ENCODE results near the gene FGD6. TPM values are rescaled to one million over a fixed set of nuclear protein-coding genes. Genes with fewer than 3 reads are reported as not detected.
A peak's percentile ranks its signal among the peaks of the same experiment; 100 is the strongest.

The FGD6 gene
- polyA plus RNA-seq, 1 donor (not counting 4 experiments of a cell fraction or from before 2014, with no cell fraction given), result 54.2 TPM

GRCh38 chr12:95116341-95116740 is 100.9 kb downstream of the FGD6 start:
- peak overlapping the region; percentile 99 for H3K27ac ChIP-seq (ENCODE audit: control insufficient read depth, insufficient read depth, low read length)
- no peaks in the 10 kb centered on the region for H3K27me3 ChIP-seq (ENCODE audit: control insufficient read depth, extremely low read depth, insufficient read depth, low read length)
- DNase-seq (ENCODE audit: low read depth, low spot score), result no peak

GRCh38 chr12:95115641-95116040 is 101.6 kb downstream of the FGD6 start:
- DNase-seq (ENCODE audit: low read depth, low spot score) (no peak), FAIRE-seq (no peak)
- dilution Hi-C loops (cut with MboI; ENCODE audit: extremely low pct_ligation_motif_present, low sequenced_read_pairs), result no loop called here
- H3K27ac ChIP-seq (ENCODE audit: control insufficient read depth, insufficient read depth, low read length), result peak overlapping the region; percentile 99
- no peaks in the 10 kb centered on the region for H3K9me1 ChIP-seq (ENCODE audit: control insufficient read depth, extremely low read depth, insufficient read depth, low read length)
- H2AFZ ChIP-seq (ENCODE audit: control insufficient read depth, low read length), result no peak overlapping the region
- H3K9me3 ChIP-seq (ENCODE audit: control insufficient read depth, low read depth, low read length), result no peaks in the 10 kb centered on the region
- peak overlapping the region; percentile 93 for H3K9ac ChIP-seq (ENCODE audit: control insufficient read depth, extremely low read depth, insufficient read depth, low read length)
- TF ChIP-seq, protein P1, sequence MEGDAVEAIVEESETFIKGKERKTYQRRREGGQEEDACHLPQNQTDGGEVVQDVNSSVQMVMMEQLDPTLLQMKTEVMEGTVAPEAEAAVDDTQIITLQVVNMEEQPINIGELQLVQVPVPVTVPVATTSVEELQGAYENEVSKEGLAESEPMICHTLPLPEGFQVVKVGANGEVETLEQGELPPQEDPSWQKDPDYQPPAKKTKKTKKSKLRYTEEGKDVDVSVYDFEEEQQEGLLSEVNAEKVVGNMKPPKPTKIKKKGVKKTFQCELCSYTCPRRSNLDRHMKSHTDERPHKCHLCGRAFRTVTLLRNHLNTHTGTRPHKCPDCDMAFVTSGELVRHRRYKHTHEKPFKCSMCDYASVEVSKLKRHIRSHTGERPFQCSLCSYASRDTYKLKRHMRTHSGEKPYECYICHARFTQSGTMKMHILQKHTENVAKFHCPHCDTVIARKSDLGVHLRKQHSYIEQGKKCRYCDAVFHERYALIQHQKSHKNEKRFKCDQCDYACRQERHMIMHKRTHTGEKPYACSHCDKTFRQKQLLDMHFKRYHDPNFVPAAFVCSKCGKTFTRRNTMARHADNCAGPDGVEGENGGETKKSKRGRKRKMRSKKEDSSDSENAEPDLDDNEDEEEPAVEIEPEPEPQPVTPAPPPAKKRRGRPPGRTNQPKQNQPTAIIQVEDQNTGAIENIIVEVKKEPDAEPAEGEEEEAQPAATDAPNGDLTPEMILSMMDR (optimal IDR thresholded peaks at IDR 0.05 in 1 of 3, IDR thresholded peaks at IDR 0.05 in 1 of 3, conservative IDR thresholded peaks at IDR 0.05 in 1 of 3; ENCODE audit: extremely low read depth in 1 of 3, insufficient read depth in 2 of 3, low read length in 3 of 3), result no peak
- TF ChIP-seq EZH2 (IDR thresholded peaks at IDR 0.05; ENCODE audit: low read length), result no peak
- H3K4me1 ChIP-seq (ENCODE audit: control insufficient read depth, extremely low read depth, insufficient read depth, low read length), result peaks cover 51% of the 10 kb centered on the region
- H3K27me3 ChIP-seq (ENCODE audit: control insufficient read depth, extremely low read depth, insufficient read depth, low read length), result no peaks in the 10 kb centered on the region
- peaks cover 45% of the 10 kb centered on the region for H3K79me2 ChIP-seq (ENCODE audit: control insufficient read depth, insufficient read depth, low read length)
- no peaks in the 10 kb centered on the region for H4K20me1 ChIP-seq (ENCODE audit: control insufficient read depth, extremely low read depth, insufficient read depth, low read length)
- peaks cover 10 to 21% of the 10 kb centered on the region in 2 experiments for H3K36me3 ChIP-seq (ENCODE audit: control insufficient read depth in 2 of 2, extremely low read depth in 1 of 2, insufficient read depth in 2 of 2, low read length in 2 of 2)
- H3K4me2 ChIP-seq (ENCODE audit: control insufficient read depth, extremely low read depth, insufficient read depth, low read depth, low read length), result peak overlapping the region; percentile 99
- H3K4me3 ChIP-seq (ENCODE audit: control insufficient read depth in 2 of 3, extremely low read depth in 1 of 3, insufficient read depth in 2 of 3, low read depth in 1 of 3, low read length in 3 of 3), result peak overlapping the region; percentile 54 to 94 (median 87)

More at GRCh38 chr12:95116341-95116740, 100.9 kb downstream of the FGD6 start:
- Histone ChIP-seq H3K4me1 (ENCODE audit: control insufficient read depth, extremely low read depth, insufficient read depth, low read length) (peaks cover 51% of the 10 kb centered on the region), H3K4me3 (ENCODE audit: control insufficient read depth in 2 of 3, extremely low read depth in 1 of 3, insufficient read depth in 2 of 3, low read depth in 1 of 3, low read length in 3 of 3) (peak overlapping the region; percentile 54 to 94 (median 87)), H2AFZ (ENCODE audit: control insufficient read depth, low read length) (no peak overlapping the region), H3K4me2 (ENCODE audit: control insufficient read depth, extremely low read depth, insufficient read depth, low read depth, low read length) (peak overlapping the region; percentile 99), H3K9me1 (ENCODE audit: control insufficient read depth, extremely low read depth, insufficient read depth, low read length) (no peaks in the 10 kb centered on the region), H3K79me2 (ENCODE audit: control insufficient read depth, insufficient read depth, low read length) (peaks cover 38% of the 10 kb centered on the region), H3K9me3 (ENCODE audit: control insufficient read depth, low read depth, low read length) (no peaks in the 10 kb centered on the region), H4K20me1 (ENCODE audit: control insufficient read depth, extremely low read depth, insufficient read depth, low read length) (no peaks in the 10 kb centered on the region), H3K9ac (ENCODE audit: control insufficient read depth, extremely low read depth, insufficient read depth, low read length) (peak overlapping the region; percentile 93), H3K36me3 (ENCODE audit: control insufficient read depth in 2 of 2, extremely low read depth in 1 of 2, insufficient read depth in 2 of 2, low read length in 2 of 2) (peaks cover 10 to 18% of the 10 kb centered on the region in 2 experiments)
- TF ChIP-seq, protein P1 (optimal IDR thresholded peaks at IDR 0.05 in 1 of 3, IDR thresholded peaks at IDR 0.05 in 1 of 3, conservative IDR thresholded peaks at IDR 0.05 in 1 of 3; ENCODE audit: extremely low read depth in 1 of 3, insufficient read depth in 2 of 3, low read length in 3 of 3), result no peak
- TF ChIP-seq EZH2 (IDR thresholded peaks at IDR 0.05; ENCODE audit: low read length), result no peak
- FAIRE-seq, result no peak
- dilution Hi-C loops (cut with MboI; ENCODE audit: extremely low pct_ligation_motif_present, low sequenced_read_pairs), result no loop called here

All from keratinocyte (primary cell).